ENCODE measurements around the gene COL27A1. TPM values are rescaled to one million over a fixed set of nuclear protein-coding genes. Genes with fewer than 3 reads are reported as not detected.
"Not testable (repeated sequence)": the region's sequence is repeated elsewhere in the genome, so short reads cannot be mapped to it uniquely, and the experiment has no call there.

Gene COL27A1
- total RNA-seq, 1 experiment from 2014 or later = 2.8 TPM

DNA sequence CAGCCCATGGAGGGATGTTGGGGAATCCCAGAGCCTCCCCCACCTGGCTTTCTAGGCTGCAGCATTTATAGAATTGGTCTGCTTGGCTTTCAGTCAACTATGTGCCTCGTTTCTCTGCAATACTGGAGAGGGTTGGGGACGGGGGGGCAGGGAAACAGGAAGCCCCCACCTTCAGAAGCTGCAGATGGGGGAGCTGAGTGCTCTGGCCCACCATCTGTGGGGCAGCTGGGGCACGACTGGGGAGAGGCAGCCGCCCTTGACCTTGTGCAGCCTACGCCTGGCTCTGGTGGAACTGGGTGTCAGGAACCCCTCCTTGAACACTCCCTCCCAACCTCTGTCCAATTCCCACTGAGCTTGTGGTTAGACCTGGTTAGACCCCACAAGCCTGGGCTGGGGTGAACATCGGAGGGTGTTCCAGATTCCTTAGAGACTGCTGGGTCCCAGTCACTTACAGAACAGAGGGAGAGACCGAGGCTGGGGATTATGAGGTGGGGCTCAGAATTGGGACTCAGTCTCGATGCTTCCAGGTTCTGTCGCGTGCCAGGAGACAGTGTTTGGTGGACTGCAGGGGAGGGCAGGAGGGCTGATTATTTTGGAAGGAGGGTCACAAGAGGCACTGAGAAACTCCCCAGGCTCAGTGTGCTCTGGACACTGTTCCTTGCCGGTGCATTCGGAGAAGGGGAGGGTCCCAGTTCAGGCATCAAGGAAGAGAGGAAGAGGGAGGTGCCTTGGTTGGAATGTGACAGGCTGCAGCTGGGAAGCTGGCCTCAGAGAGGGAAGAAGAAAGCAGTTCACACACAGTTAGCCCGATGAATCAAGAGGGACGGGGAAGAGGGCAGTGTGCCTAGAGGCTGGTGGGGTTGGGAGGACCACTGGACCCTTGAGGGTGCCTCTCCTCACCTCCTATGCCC is 25.6 kb downstream of the COL27A1 start:
- DNase-seq (ENCODE audit: extremely low read depth, low read depth) = no peak

DNA sequence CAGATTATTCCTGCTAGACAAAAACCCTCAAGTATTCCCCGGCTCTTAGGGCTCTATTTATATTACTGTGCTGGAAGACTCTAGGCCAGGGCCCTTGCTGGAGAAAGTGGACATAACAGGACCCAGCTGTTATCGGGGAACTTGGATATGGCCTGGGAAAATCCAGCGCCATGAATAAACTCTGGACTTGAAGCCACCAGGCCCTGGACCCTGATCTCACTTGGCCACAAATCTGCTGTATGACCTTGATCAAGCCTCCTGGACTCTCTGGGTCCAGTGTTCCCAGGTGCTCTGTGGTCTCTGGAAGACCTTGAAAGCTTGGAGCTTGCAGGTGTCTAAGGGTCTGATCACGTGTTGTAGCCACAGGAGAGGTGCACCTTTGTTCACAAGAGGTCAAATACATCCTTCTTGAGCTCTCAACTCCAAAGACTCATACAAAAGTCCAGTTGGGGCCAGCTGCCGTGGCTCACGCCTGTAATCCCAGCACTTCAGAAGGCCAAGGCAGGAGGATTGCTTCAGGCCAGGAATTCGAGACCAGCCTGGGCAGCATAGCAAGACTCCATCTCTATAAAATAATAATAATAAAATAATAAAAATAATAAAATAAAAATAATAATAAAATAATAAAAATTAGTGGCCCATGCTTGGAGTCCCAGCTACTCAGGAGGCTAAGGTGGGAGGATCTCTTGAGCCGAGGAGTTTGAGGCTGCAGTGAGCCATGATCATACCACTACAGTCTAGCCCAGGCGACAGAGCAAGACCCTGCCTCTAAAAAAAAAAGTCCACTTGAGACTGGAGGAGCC is 26.5 kb downstream of the COL27A1 start:
- no peak for DNase-seq (ENCODE audit: extremely low read depth, low read depth)

DNA sequence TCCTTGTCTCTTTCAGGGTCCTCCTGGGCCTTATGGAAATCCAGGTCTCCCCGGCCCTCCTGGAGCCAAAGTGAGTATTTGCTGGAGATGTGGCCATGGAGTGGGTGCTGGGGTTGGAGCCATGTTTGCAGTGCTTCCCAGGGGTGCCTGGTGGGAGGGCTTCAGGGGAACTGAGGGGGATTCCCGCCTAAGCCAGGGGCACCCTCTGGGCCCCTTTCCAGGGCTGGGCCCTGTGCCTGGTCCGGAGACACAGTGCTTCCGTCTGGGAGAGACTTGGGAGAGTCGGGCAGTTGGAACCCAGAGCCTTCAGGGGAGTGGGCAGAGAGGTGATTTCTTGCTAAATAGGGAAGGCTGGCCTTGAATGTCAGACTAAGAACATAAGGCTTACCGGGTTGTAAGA is 27.7 kb downstream of the COL27A1 start:
- DNase-seq (ENCODE audit: extremely low read depth, low read depth) = no peak

DNA sequence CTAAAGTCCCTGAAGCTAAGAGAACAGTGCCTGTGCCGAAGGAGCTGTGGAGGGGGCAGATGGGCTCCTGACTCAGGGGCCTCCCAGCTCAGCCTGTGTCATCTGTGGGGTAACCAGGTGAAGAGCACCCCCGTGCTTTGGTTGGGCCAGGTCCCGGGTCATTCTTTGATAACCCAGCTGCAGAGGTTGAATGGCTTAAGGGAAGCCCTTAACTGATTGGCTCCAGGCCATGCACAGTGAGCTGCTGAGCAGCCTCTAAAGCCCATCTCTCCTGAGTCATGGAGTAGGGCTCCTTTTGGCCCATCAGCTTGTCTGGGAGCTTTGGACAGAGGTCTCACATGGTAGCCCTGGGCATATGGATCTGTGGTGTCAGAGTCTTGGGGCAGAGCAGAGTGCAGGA is 28.7 kb downstream of the COL27A1 start:
- DNase-seq (ENCODE audit: extremely low read depth, low read depth) = no peak

DNA sequence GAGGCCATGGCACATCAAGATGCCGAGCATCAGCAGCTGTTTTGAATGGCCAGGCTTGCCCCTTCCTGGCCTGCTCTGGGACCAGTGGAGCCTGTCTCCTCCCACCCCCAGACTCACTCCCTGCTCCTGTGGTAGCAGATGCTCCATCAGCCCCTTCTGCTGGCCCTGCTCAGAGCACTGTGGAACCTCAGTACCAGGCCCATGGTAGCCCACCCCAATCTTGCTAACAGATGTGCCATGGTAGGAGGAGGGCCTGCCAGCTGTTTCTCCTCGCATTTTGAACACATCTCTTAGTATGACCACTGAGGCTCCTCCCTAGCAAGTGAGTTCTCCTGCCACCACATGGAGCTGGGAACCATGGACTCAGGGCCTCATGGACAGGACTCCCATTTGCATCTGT is 29.5 kb downstream of the COL27A1 start:
- no peak for DNase-seq (ENCODE audit: extremely low read depth, low read depth)

DNA sequence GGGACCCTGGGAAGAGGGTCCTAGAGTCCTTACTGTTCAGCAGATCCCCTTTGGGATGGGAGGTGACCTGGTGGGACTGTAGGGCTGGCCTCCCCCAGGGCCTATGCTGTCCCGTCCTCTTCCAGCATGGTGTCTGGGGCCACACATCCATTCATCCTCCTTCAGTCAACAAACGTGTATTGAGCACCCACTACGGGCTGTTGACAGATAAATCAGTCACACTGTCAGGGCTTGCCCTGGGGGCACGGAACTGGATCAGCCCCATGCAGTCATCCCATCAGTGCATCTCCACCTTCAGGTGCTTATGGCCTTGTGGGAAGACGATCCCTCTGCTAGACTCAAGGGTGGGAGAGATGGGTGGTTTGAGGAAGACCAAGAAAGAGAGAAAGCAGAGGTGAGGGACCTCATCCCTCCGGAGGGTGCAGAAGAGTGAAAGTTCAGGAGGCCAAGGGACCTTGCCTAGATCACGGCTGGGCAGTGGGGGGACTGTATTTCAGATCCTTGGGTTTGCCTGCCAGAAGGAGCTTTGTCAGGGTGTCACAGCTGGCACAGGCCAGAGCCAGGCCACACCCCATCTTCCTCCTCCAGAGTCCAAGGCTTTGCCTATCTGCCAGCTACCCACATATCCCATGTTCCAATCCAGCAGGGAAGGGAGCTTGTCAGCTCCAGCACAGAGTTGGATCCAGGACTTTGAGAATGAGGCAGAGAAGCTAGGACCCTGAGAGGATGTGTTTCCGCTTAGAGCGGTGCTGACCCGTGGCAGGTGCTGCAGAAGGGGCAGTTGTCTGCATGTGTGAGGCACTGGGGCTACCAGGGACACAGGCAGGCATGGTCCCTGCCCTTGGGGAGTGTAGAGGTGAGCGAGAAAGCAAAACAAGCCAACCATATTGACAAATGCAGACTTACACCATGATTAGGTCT is 30.5 kb downstream of the COL27A1 start:
- no peak for DNase-seq (ENCODE audit: extremely low read depth, low read depth)

DNA sequence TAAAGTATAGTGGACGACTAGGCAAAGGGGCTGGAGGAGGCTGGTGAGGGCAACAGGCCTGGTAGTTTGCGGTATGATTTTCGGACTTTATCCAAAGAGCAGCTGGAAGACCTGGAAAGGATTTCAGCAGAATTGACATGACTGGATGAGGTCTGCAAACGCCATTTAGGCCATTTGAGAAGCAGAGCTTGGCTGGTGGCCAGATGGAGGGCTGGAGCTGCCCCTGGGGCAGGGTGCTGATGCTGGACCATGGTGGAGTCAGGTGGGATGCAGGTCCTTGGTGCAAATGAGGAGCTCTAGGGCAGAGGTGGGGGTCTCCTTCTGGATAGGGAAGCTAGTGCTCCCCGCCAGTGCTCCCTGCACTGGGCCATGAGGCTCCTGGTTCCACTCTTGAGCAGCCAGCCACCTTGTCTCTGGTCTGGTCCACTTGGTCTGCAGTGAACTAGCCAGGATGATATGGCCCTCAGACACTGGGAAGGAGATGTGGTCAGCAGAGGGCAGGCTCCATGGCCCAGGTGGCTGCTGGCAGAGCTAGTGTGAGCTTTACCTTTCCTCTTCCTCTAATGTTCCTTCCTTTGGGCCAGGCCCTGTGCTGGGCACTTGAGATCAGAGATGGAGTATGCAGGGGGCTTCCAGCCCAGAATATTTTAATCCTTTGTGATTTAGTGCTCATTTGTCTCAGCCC is 31.4 kb downstream of the COL27A1 start:
- no peak for DNase-seq (ENCODE audit: extremely low read depth, low read depth)

DNA sequence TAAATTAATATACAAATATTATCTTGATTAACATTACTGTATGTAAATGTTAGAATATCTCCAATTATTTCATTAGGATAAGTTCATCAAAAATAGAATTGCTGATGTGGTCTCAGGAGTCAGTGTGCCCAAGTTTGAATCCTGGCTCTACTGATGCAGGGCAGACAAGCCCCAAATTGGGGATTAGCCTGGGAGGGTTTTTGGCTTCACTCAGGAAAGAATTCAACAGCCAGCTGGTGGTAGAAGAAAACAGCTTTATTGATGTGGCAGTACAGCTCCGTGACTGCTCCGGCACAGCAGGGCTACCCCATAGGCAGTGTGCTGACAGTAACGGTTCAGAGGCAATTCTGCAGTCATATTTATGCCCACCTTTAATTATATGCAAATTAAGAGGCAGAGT is 32.5 kb downstream of the COL27A1 start:
- DNase-seq (ENCODE audit: extremely low read depth, low read depth) = no peak

DNA sequence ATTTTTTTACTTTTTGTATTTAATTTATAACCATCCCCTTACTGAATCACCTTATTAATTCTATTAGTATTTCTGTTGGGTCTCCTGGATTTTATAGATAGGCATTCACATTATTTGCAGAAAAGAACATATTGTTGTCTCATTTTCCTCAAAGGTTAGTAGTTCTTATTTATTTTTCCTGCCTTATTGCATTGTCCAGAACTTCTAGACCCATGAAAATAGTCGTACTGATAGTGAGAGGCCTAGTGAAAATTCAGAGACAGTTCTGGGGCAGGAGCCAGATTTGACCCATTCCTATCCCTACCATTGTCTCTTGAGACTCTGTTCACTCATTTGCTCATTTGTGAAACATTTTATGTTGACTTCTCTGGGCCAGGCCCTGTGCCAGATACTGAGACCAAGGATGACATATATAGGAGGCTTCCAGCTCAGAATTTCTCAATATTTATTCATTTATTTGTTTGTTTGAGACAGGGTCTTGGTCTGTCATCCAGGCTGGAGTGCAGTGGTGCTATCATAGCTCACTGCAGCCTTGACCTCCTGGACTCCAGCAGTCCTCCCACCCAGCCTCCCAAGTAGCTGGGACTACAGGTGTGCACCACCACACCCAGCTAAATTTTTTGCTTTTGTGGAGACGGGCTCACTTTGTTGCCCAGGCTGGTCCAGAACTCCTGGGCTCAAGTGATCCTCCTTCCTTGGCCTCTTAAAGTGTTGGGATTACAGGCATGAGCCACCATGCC is 34.7 kb downstream of the COL27A1 start:
- DNase-seq (ENCODE audit: extremely low read depth, low read depth) = no peak

DNA sequence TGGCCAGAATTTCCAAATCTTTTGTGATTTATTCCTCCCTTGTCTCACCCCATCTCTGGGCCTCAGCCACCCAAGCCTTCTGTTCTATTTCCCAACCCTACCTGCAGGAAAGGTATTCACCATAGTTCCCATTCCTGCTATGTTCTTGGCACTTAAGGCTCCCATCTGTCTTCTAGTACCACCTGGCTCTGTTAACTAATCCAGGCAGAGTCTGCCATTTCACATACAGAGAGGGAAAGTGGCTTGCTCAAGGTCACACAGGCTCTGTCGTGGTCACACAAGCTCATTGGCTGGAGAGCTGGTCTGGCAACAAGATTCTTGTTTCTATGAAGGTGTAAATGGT is 35.2 kb downstream of the COL27A1 start:
- DNase-seq (ENCODE audit: extremely low read depth, low read depth) = no peak

DNA sequence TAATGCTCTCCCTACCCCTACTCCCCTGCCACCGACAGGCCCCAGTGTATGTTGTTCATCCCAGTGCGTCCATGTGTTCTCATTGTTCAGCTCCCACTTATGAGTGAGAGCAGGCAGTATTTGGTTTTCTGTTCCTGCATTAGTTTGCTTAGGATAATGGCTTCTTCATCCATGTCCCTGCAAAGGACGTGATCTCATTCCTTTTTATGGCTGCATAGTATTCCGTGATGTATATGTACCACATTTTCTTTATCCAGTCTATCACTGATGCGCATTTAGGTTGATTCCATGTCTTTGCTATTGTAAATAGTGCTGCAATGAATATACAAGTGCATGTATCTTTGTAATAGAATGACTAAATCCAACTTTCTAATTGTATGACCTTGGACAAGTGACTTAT is 36.1 kb downstream of the COL27A1 start:
- DNase-seq (ENCODE audit: extremely low read depth, low read depth) = not testable (repeated sequence)

DNA sequence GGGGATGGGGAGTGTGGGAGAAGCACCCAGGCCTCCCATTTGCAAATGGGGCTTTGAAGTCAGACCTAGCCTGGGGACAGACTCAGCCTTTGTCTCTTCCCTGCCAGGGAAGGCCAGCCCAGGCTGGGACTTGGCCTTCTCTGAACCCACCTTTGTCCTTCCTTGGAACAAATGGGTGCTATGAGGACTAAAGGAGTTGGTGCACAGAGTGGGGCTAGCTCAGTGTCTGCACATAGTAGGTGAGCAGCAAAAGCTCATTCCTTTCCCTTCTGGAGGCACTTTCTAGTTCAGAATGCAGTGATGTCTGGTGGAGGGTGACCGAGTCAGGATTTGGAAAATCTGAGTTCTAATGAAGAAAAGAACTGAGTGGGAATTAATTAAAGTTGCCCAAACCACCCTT is 37.2 kb downstream of the COL27A1 start:
- DNase-seq (ENCODE audit: extremely low read depth, low read depth) = no peak

DNA sequence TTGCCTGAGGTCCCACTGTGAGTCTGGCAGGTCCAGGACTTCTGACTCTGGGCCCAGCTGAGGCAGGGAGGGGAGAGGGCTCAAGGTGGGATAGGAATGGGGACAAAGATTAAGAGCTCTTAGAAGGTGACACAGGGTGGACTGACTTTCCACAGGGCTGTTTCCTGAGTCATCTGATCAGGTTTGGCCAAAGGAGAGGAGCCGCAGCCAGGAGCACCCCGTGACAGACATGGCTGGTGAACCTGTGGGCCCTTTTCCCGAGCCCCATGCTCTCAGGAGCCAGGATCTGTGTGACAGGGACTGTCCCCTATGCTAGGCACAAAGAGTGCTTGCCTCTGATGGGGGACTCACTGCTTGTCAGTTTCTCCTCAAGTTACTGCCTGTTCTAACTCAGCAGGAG is 37.8 kb downstream of the COL27A1 start:
- DNase-seq (ENCODE audit: extremely low read depth, low read depth) = no peak

DNA sequence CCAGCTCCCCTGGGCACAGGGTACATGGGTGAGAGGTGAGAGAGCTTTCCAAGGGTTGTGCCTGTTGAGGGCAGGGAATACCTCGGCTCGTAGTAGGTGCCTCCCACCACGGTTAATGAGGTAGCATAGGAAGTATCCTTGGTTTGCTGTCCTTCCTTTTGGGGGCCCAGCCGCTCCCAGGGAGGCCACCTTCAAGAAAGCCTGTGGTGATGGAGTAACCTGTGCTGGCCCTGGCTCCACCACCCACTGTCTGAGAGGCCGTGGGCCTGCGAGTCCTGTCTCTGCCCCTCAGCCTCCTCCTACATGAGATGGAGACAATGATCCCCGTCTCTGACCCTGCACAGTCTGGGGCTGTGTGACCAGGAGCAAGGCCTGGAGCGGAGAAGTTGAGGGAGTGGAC is 40.8 kb downstream of the COL27A1 start:
- DNase-seq (ENCODE audit: extremely low read depth, low read depth) = no peak

DNA sequence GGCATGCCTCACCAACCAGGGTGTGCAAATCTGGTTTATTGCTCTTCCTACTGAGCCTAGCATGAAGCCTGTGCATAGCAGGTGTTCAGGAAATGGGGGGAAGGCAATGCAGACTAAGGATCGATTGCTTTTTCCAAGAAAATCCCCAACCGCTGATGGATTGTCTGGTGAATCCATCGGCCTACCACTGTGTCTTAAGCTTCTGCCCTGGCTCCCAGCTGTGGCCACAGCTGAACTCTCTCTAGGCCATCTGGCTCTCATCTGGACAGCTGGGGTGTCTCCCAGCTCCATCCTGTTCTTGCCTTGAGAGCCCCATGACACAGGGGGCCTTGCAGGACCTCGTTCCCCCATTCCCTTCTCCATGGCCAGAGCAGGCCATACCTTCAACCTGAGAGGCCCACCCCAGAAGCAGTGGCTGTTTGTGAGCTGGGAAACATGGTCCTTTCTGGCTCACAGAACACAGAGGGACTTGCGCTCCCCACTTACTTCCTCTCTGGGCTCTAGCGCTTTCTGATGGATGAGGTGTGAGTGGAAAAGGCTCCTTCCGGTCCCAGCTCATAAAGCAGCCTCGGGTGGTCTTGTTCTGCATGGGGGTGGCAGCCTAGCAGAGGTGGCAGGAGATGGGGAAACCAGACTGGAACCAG is 41.8 kb downstream of the COL27A1 start:
- no peak for DNase-seq (ENCODE audit: extremely low read depth, low read depth)

DNA sequence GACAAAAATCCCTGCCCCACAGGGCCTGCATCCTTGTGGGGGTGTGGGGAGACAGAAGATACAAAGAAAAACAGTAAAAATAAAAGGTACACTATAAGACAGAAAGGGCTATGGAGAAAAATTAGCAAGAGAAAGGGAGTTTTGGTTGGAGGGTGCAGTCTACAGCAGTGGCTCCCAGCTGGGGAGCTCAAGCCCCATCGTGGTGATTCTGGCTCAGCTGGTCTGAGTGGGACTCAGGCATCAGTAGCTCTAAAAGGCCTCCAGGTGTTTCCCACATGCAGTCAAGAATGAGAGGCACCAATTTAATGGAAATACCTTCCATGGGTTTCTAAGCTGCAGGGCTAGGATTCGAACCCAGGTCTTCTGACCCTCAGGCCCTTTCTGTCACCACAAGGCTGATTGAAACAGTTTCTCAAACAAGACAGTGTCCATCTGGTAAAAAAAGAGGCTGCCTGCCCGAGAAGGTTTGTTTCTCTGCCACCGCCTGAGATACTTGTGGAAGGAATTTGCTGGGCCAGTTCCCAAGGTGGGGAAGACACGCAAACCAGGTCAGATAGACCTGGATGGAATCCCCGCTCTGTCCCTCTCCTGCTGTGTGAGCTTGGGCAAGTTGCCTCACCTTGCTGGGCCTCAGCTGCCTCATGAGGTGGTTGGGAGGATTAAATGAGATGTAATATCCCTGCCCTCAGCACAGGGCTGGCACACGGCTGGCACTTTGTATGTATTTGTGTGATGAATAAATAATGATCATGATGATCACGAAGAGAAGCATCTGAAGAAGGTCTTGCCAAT is 43.1 kb downstream of the COL27A1 start:
- DNase-seq (ENCODE audit: extremely low read depth, low read depth) = no peak

DNA sequence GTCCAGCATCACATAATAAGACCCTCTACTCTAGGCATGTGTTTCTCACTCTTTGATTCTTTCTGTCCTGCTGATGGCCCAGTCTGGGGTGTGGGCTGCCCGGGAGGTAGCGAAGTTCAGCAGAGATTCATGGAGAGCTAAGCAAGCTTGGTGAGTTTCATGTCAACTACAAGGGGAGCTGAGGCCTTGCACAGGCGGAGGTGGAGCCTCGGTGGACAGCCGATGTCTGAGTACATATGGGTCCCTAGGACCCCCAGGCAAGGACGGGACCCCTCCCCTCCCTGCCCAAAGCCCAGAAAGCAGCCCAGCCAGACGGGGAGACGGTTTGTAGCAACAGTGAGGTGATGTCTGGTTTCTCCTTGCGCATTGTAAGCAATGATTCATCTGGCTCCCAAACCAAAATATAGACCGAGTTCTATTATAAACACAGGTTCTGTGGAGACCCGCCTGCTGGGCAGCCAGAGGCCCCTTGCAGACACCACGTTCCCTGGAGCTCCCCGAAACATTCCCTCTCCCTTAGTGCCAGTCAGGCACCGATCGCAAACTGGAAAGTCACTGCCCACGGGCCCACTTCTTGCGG is 45.5 kb downstream of the COL27A1 start:
- no peak for DNase-seq (ENCODE audit: extremely low read depth, low read depth)

DNA sequence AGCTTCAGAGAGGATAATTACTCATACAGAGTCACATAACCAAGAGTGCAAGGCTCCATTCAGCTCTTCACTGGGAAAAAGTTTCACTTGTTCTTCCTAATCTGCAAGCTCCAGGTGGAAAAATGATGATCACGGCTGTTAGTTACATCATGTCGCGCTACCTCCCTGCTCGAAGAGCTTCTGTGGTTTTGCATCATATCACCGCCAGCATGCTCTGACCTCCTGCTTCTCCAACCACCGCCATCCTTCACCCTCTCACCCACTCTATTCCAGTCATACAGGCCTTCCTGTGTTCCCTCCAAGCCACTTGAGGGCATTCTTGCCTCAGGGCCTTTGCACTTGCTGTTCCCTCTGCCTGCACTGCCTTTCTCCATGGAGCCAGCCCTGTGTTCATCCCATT is 47.1 kb downstream of the COL27A1 start:
- no peak for DNase-seq (ENCODE audit: extremely low read depth, low read depth)
